OCI-LY3 (cell line): Measurements from ENCODE around the gene C3orf20.

Experiments used
- H2AFZ ChIP-seq: fragments of 200-600, 300-600 bp; shearing (Covaris generic); 2 replicates; pipeline ENCODE4 v1.6.0; 2014; ENCODE audit warnings: antibody characterized with exemption, low read depth, low read length
- H3K27ac ChIP-seq: fragments of 200-600, 300-600 bp; sonication (generic); 2 replicates; pipeline ENCODE4 v1.5.1; 2014; ENCODE audit warnings: mild to moderate bottlenecking, low read length, moderate library complexity, mixed read lengths
- H3K27me3 ChIP-seq: fragments of 200-600, 300-600 bp; sonication (generic); 2 replicates; pipeline ENCODE4 v1.6.1; 2014; ENCODE audit warnings: low read depth, low read length, mixed read lengths
- H3K36me3 ChIP-seq: fragments of 200-600, 300-600 bp; sonication (generic); replicated peaks from 2 replicates; pipeline ENCODE3; 2014; ENCODE audit warnings: low read depth, low read length, mixed read lengths
- H3K4me1 ChIP-seq: fragments of 300-600, 200-600 bp; sonication (generic); 2 replicates; pipeline ENCODE4 v1.6.1; 2014; ENCODE audit warnings: low read length, mixed read lengths
- H3K4me2 ChIP-seq: fragments of 200-600, 300-600 bp; sonication (generic); 2 replicates; pipeline ENCODE4 v1.6.1; 2014; ENCODE audit warnings: low read length, mixed read lengths
- H3K4me3 ChIP-seq: fragments of 300-600, 200-600 bp; sonication (generic); 2 replicates; pipeline ENCODE4 v1.5.1; 2014; ENCODE audit warnings: antibody characterized with exemption, mild to moderate bottlenecking, low read length, moderate library complexity
- H3K79me2 ChIP-seq: fragments of 300-600, 200-600 bp; shearing (Covaris generic); 2 replicates; pipeline ENCODE4 v1.6.1; 2014; ENCODE audit warnings: mild to moderate bottlenecking, low read length, mixed read lengths
- H3K9ac ChIP-seq: fragments of 300-600, 200-600 bp; shearing (Covaris generic); 2 replicates; pipeline ENCODE4 v1.6.0; 2014; ENCODE audit warnings: mild to moderate bottlenecking, low read length, moderate library complexity
- H3K9me3 ChIP-seq: fragments of 200-600, 300-600 bp; shearing (Covaris generic); 2 replicates; pipeline ENCODE4 v1.6.1; 2014; ENCODE audit warnings: low read length, mixed read lengths; ENCODE audit not compliant: insufficient read depth
- H4K20me1 ChIP-seq: fragments of 200-600, 300-600 bp; sonication (generic); 2 replicates; pipeline ENCODE4 v1.6.1; 2016; ENCODE audit warnings: low read length, mixed read lengths; ENCODE audit not compliant: insufficient read depth
- CTCF ChIP-seq: fragments of 200-600, 300-600 bp; sonication (generic); IDR thresholded peaks from 2 replicates; pipeline ENCODE4 v1.5.1; 2014; ENCODE audit warnings: antibody characterized with exemption, low read length, low read depth
- EZH2phosphoT487 ChIP-seq: fragments of 200-600 bp; shearing (Covaris generic); IDR thresholded peaks from 2 replicates; pipeline ENCODE4 v1.6.1; 2018; ENCODE audit warnings: antibody characterized with exemption, mixed run types, low read depth

The C3orf20 gene

GRCh38 chr3:14798231-14798630 lies 123.3 kb downstream of the C3orf20 start:
- no peaks in the 10 kb centered on the region for H3K36me3 ChIP-seq
- H3K79me2 ChIP-seq: no peaks in the 10 kb centered on the region
- peaks cover 5% of the 10 kb centered on the region for H3K4me1 ChIP-seq
- H3K4me2 ChIP-seq: no peak overlapping the region
- no peaks in the 10 kb centered on the region for H4K20me1 ChIP-seq
- H3K27me3 ChIP-seq: peaks cover 68% of the 10 kb centered on the region
- no peak overlapping the region for H3K9ac ChIP-seq
- no peak overlapping the region for H3K27ac ChIP-seq
- H3K4me3 ChIP-seq: no peak overlapping the region
- no peaks in the 10 kb centered on the region for H3K9me3 ChIP-seq
- H2AFZ ChIP-seq: no peak overlapping the region
- no peak for TF ChIP-seq CTCF
- no peak for TF ChIP-seq EZH2phosphoT487

GRCh38 chr3:14799146-14799545 lies 124.2 kb downstream of the C3orf20 start:
- H3K4me2 ChIP-seq: no peak overlapping the region
- H3K79me2 ChIP-seq: no peaks in the 10 kb centered on the region
- H3K27ac ChIP-seq: no peak overlapping the region
- H3K36me3 ChIP-seq: no peaks in the 10 kb centered on the region
- peaks cover 5% of the 10 kb centered on the region for H3K4me1 ChIP-seq
- H3K9me3 ChIP-seq: no peaks in the 10 kb centered on the region
- H3K27me3 ChIP-seq: peaks cover 68% of the 10 kb centered on the region
- no peak overlapping the region for H3K4me3 ChIP-seq
- TF ChIP-seq EZH2phosphoT487 (no peak), CTCF (no peak)
- H3K9ac ChIP-seq: no peak overlapping the region
- no peak overlapping the region for H2AFZ ChIP-seq
- no peaks in the 10 kb centered on the region for H4K20me1 ChIP-seq

- H3K27me3 ChIP-seq: peaks cover 62% of the 10 kb centered on the region
- H3K36me3 ChIP-seq: no peaks in the 10 kb centered on the region
- no peak overlapping the region for H3K27ac ChIP-seq
- H3K9ac ChIP-seq: no peak overlapping the region
- no peaks in the 10 kb centered on the region for H3K79me2 ChIP-seq
- H3K4me2 ChIP-seq: no peak overlapping the region
- H4K20me1 ChIP-seq: no peaks in the 10 kb centered on the region
- H2AFZ ChIP-seq: no peak overlapping the region
- TF ChIP-seq EZH2phosphoT487 (no peak), CTCF (no peak)
- H3K4me3 ChIP-seq: no peak overlapping the region
- no peaks in the 10 kb centered on the region for H3K9me3 ChIP-seq
- peaks cover 5% of the 10 kb centered on the region for H3K4me1 ChIP-seq
Observed at GRCh38 chr3:14801031-14801430, 126.1 kb downstream of the C3orf20 start.

- H3K27me3 ChIP-seq: peaks cover 63% of the 10 kb centered on the region
- H3K4me1 ChIP-seq: peaks cover 5% of the 10 kb centered on the region
- H3K36me3 ChIP-seq: no peaks in the 10 kb centered on the region
- no peak overlapping the region for H3K4me3 ChIP-seq
- no peak overlapping the region for H2AFZ ChIP-seq
- H3K79me2 ChIP-seq: no peaks in the 10 kb centered on the region
- no peak overlapping the region for H3K9ac ChIP-seq
- H3K27ac ChIP-seq: no peak overlapping the region
- no peaks in the 10 kb centered on the region for H4K20me1 ChIP-seq
- no peak overlapping the region for H3K4me2 ChIP-seq
- no peaks in the 10 kb centered on the region for H3K9me3 ChIP-seq
- no peak for TF ChIP-seq EZH2phosphoT487
- TF ChIP-seq CTCF: no peak
Observed at GRCh38 chr3:14801668-14802380, 126.9 kb downstream of the C3orf20 start.
